ENCODE data around the gene BLVRA.

GRCh38 chr7:43758029-43758821 is at the start of gene BLVRA:
- TF ChIP-seq CTCF (conservative IDR thresholded peaks at IDR 0.05 in 1 of 2, IDR thresholded peaks at IDR 0.05 in 1 of 2; ENCODE audit: low read depth in 1 of 2, low read length in 2 of 2): no peak
- no peak for TF ChIP-seq EZH2 (IDR thresholded peaks at IDR 0.05; ENCODE audit: low read length, missing control alignments)
